ENCODE data around the gene TMCC1.
A peak's percentile ranks its signal among the peaks of the same experiment; 100 is the strongest.

- TF ChIP-seq, protein P1, sequence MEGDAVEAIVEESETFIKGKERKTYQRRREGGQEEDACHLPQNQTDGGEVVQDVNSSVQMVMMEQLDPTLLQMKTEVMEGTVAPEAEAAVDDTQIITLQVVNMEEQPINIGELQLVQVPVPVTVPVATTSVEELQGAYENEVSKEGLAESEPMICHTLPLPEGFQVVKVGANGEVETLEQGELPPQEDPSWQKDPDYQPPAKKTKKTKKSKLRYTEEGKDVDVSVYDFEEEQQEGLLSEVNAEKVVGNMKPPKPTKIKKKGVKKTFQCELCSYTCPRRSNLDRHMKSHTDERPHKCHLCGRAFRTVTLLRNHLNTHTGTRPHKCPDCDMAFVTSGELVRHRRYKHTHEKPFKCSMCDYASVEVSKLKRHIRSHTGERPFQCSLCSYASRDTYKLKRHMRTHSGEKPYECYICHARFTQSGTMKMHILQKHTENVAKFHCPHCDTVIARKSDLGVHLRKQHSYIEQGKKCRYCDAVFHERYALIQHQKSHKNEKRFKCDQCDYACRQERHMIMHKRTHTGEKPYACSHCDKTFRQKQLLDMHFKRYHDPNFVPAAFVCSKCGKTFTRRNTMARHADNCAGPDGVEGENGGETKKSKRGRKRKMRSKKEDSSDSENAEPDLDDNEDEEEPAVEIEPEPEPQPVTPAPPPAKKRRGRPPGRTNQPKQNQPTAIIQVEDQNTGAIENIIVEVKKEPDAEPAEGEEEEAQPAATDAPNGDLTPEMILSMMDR (IDR thresholded peaks at IDR 0.05; ENCODE audit: extremely low read depth in 1 of 2, insufficient read depth in 1 of 2, low read depth in 1 of 2, low read length in 2 of 2), result peak; percentile 44 to 55
- TF ChIP-seq POLR2A (IDR thresholded peaks at IDR 0.05; ENCODE audit: low read depth, low read length) (no peak), POLR2AphosphoS5 (IDR thresholded peaks at IDR 0.05; ENCODE audit: insufficient read depth, low read depth, low read length) (no peak), EZH2 (IDR thresholded peaks at IDR 0.05; ENCODE audit: borderline replicate concordance, low read depth, low read length, severe bottlenecking) (no peak), MYC (IDR thresholded peaks at IDR 0.05; ENCODE audit: low read depth, low read length) (no peak), GATA2 (IDR thresholded peaks at IDR 0.05; ENCODE audit: insufficient read depth, insufficient read length, low read depth, low read length) (no peak), FOS (IDR thresholded peaks at IDR 0.05; ENCODE audit: borderline replicate concordance, insufficient read depth, low read length) (no peak), JUN (IDR thresholded peaks at IDR 0.05; ENCODE audit: borderline replicate concordance, insufficient read depth, insufficient read length, low read depth) (no peak)
- TF ChIP-seq, protein P2, sequence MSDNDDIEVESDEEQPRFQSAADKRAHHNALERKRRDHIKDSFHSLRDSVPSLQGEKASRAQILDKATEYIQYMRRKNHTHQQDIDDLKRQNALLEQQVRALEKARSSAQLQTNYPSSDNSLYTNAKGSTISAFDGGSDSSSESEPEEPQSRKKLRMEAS (IDR thresholded peaks at IDR 0.05; ENCODE audit: insufficient read depth, insufficient read length), result no peak
Observed at GRCh38 chr3:129829640-129830039, 63.9 kb downstream of the TMCC1 start.
